NOMO-1 treated with dmso at 0.1 percent for 144 hours (cell line): ENCODE data around the gene LYPD6B.

Experiments
- DNase-seq: peaks from one replicate; lab custom pipeline; 2025; ENCODE audit not compliant: unreplicated experiment; lab: John Stamatoyannopoulos, UW

LYPD6B gene

GRCh38 chr2:149038442-149039212 is at the start of gene LYPD6B:
Gene LYPD6B (plus strand): TSS chr2:149038699. CDS start chr2:149130949, 92,250 bp downstream.
- no peak for DNase-seq

- peak; percentile 50 for DNase-seq
Observed at GRCh38 chr2:148989882-148990493, 48.5 kb upstream of the LYPD6B start.

GRCh38 chr2:148990968-148991367 is 47.5 kb upstream of the LYPD6B start:
- DNase-seq = no peak

DNA sequence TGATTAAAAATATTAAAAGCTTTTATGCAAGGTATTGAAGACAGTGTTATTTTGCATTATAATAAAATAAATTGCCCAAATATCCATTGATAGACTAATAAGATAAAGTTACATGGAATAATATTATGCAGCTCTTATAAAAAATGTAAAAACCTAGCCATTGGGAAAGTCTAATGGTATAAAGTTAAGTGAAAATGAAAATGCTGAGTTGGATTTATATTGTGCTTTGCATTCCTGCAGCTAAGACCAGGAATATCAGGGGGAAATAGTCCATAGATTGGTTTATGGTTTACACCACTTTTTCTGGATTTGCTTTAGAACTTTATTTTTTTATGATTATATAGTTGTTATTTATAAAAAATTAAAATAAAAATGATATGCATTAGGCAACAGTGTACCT is 46.1 kb upstream of the LYPD6B start:
- no peak for DNase-seq

- no peak for DNase-seq
Observed at GRCh38 chr2:148993351-148993750, 45.1 kb upstream of the LYPD6B start.

- DNase-seq = no peak
Observed at GRCh38 chr2:148994341-148994740, 44.2 kb upstream of the LYPD6B start.

- DNase-seq = no peak
Observed at GRCh38 chr2:148996805-148997204, 41.7 kb upstream of the LYPD6B start.

- no peak for DNase-seq
Observed at GRCh38 chr2:148998165-148998830, 40.2 kb upstream of the LYPD6B start.

- no peak for DNase-seq
Observed at GRCh38 chr2:148998831-148999200, 39.7 kb upstream of the LYPD6B start.

- DNase-seq = no peak
Observed at GRCh38 chr2:148999451-148999921, 39.0 kb upstream of the LYPD6B start.

- DNase-seq = no peak
Observed at GRCh38 chr2:149000158-149000938, 38.2 kb upstream of the LYPD6B start.

DNA sequence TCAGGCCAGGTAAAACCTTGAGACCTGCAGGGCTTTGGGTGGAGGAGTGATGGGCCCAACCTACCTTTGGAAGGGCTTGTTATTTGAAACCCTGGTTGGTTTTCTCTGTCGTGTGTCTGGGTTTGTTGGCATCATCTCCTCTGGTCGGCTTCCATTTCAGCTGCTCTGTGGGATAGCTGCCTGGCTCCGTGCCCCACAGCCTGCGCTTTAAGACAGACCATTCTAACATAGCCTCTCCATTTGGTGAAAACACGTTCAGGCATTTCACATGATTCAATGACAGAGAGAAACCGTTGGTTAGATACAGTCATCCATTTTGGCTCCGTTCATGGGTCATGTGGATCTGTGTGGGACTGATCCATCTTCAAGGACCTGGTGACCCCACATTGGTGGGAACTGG is 37.0 kb upstream of the LYPD6B start:
- DNase-seq = no peak

DNA sequence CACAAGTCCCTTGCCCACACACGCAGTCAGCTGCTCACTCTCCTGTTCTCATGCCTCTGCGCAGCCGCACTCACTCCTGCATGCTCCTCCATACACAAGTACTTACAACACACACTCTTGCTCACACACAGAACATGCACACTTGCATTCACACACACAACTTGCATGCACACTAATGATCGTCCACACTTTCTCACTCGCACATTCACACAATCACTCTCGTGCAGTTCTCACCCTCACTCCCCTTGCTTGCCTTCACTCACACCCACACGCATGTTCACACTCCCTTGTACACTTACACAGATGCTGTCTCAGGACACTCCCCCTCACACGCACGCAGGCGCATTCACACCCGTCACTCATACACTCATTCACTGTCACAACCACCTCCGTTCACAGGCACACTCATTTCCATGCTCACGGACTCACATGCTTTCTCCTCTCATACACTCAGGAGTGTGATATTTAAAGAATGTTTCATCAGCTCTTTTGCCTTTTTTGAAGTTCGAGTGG is 36.1 kb upstream of the LYPD6B start:
- no peak for DNase-seq

DNA sequence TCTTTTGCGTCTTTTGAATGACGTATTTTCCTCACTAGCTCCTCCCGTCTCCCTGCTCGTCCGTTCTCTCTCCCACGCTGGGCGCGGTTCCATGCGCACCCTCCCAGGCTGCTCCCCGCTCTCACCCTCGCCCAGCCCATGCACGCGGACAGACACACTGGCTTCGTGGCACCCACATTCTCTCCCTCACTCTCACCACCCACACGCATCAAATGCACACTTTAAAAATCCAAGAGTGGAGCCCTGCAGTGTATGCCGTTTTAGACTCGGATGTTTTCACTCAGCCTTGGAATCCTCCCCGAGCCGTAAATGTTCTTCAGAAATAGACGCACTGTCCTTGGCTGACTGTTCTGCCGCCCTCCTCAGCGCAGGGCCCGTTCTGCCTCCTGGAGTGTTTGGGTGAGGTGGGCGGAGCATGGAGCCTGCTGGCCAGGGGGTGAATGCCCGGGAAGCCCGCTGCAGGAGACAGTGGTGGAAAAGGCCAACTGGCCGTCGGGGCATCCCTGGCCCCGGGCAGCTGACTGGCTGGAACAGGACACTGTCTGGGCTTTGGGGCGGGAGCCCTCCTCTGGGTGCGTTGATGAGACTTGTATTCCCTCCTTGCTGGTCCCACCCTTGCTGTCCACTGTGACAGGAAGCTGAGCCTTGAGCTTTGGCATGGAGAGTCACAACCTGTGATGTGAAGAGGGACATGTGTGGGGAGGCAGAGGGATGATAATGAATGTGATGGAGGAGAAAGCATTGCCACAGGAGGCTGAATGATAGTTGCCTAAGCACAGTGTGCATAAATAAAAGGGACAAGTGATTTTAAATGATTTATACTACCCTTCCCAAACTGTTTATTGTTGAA is 35.4 kb upstream of the LYPD6B start:
- no peak for DNase-seq

GRCh38 chr2:149004836-149005235 is 33.7 kb upstream of the LYPD6B start:
- no peak for DNase-seq

DNA sequence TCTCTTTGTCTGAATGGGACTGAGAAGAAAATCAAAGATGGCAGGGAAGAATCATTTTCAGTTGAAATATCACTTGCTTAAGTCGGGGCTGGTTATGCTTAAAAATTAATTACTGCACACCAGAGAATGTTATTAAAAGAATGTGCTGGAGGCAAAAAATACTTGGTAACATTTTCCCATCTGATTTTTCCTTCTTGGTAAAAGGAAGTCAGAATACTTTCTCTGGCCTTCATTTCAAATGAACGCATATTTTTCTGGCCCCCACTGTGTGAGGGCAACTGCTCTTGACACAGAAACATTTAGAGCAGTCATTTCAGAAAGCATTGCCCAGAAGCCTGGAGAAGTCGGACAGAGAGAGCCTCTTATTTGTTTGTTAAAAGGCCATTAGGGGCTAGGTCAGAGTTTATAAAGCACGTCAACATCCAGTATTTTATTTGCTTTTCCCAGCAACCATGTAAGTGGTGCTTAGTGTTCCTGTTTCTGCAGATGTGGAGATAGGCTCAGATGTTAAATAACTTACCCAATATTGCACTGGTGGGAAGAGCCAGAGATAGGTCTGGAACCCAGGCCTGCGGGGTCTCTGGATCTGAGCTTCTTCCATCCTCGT is 32.9 kb upstream of the LYPD6B start:
- DNase-seq = no peak

DNA sequence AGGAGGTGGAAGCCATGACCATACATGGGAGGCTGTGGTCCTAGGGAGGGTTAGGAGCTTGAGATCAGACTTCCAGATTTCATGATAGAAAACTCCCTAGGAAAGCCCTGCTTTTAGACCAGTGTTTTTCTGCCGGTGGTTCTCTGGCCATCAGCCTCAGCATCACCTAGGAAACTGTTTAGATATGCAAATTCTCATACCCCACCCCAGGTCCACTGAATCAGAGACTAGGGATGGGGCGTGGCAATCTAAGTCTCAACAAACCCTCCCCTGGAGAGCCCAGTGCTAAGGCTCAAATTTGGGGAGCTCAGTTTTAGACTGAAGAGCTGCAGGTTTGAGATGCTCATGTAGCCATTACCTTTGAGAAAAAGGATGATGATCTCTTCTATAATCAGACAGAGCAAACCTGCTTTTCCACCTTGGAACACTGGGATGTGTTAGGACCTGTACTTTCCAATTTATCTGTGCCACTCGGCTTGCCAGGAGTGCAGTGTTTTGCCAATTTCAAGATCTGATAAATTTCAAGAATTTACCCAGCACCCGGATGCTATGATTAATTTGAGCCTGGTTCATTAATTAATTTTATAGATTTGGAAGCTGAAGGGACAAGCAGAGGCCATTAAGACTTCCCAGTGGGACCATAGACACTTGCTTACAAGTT is 31.5 kb upstream of the LYPD6B start:
- no peak for DNase-seq

GRCh38 chr2:149008381-149008780 is 30.1 kb upstream of the LYPD6B start:
- DNase-seq = no peak
